SK-MEL-5 (cell line): ENCODE measurements around the gene CNPY1. TPM values are rescaled to one million over a fixed set of nuclear protein-coding genes. Genes with fewer than 3 reads are reported as not detected.

Source experiments
- DNase-seq: peaks from one replicate; pipeline ENCODE4 v3.0.0-alpha.2; 2016; ENCODE audit warnings: low read depth, low spot score
- in situ Hi-C: cut with HindIII; loops from 2 replicates; pipeline ENCODE4 v1.10.0; 2016; ENCODE audit warnings: low sequenced_read_pairs, high pct_unique_total_duplicates, low pct_unique_long_range_greater_than_20kb
- total RNA-seq: library from RNA; depleted of rRNA; stranded (reverse); fragments of >200 nt; shearing (Covaris generic); gene quantifications from 2 replicates; pipeline ENCODE4 v1.2.3, GENCODE V29; 2014

The CNPY1 gene
- total RNA-seq, 1 experiment from 2014 or later: not detected

DNA sequence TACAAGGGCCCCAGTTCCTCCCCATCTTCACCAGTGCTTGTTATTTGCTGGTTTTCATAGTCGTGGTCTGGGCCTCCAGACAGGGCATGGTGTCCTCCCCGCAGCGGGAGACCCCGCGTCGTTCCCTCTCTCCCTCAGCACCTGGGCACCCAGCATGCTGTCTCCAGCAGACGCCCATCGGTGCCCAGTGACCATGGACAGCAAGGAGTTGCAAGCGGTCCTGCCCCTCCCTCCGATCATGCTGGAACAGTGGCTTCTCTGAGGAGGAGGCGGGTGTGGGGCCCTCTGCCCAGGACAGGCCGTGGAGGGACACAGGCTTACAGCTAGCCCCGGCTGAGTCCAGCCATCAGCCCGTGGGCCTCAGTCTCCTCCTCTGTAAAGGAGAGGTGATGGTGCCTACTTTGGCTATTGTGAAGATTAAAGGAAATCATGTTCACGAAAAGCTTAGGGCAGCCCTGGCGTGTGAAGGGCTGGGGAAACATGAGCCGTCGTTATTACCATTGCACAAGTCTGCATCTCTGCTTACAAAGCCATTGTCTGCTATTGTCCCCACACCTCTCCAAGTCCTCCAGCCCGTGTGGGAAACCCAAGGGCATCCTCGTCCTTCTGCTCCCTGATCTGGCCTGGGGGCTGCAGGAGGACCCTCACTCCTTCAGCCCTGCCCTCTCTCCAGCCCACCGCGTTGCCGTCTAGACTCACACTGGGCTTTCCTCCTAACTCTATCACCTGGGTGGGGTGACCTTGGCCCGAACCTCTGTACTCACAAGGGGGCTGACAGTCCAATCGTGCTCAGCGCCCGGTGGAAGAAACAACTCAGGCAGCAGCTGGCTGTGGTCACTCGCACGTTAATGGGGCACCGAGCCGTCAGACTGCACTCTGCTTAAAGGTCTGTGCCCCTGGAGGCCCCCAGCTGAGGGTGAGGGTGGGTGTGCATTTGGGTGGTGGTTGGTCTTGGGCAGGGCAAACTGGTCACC, 58.6 kb downstream of the CNPY1 start:
- no peak for DNase-seq
- in situ Hi-C loops: no loop called here

DNA sequence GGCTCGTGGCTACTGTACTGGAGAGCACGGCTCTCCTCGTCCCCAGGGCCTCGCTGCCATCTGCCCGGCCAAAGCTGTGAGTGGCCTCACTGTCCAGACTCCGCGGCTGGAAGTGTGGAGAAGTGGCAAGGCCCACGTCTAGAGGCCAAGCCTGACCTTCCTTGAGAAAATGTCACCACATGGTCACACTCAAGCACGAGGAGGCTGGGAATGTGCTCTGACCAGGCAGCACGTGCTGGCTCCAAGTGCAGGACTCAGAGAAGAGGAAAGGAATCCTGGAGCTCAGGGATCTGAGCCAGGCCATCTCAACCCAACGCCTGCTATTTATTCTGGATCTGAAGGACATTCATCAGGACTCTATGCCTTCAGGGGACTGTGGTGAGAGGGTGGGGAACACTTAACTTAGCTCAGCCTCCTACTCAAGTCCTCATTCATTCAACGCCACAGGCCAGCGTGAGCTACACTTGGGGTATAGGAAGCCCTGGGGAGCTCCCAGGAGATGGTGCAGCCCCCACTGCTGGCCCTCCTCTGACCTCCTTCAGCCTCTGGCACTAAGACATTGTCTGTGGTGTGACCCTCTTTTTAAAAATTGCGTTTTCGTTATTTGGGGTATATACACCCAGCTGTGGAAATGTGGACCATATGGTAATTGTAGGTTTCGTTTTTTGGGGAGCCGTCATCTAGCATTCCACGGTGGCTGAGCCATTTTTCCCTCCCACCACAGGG, 59.4 kb downstream of the CNPY1 start:
- DNase-seq: peak; percentile 70

DNA sequence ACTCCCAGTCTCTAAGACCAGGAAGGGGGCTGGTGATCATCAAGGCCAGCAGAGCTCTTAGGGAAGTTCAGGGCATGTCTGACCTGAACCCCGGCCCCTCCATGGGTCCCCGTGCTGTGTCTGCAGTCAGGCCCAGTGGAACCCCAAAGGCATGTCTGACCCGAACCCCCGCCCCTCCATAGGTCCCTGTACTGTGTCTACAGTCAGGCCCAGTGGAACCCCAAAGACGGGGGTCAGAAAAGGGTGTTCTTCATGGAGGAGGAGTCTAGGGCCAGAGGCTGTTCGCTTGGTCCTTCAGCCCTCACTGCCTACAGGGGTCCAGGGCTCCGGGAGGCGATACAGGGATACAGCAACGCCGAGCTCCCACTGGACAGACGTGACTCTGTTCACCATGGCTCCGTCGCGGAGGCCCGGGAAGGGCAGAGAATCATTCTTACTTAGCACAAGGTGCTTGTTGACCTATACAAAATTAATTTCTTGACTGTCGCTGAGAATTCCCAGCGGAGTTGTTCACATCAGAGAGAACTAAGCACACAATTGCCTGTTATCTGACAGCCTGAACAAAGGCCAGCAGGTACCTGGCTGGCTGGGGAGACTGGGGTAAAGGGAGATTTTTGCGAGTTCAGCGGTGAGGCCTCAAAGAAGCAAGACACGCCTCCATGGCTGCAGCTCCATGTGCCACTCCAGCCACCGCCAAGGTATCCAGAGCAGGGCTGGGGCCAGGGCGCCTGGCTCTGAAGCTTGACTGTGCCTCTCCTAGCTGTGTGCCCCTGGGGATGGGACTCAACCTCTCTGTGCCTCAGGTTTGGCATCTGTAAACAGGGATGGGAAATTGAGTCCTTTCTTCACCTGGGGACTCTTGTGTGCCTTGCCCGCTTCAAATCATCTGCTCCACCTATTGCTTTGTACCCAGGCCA, 61.6 kb downstream of the CNPY1 start:
- in situ Hi-C loops: no loop called here
- no peak for DNase-seq

More for the DNA sequence above, 59.4 kb downstream of the CNPY1 start:
- in situ Hi-C loops: no loop called here

DNA sequence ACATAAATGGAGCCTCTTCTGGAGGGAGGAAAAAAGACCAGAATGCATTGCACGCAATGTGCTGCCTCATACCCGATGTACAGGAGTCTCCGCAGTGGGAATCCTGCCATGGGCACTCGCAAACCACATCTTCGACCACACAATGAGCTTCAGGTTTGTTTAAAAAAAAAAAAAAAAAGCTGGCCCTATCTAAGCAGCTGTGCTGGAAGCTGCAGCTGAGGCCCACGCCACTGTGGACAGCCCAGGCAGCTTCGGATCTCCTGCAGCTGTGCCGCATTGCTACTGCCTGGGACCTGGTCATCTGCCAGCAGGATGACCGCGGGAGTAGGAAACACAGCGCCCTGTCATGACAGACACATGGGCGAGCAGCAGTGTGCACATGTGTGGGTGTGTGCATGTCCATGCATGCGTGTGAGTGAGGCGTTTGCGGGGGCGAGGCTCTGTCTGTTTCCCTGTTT, 62.5 kb downstream of the CNPY1 start:
- DNase-seq: no peak
- in situ Hi-C loops: no loop called here

DNA sequence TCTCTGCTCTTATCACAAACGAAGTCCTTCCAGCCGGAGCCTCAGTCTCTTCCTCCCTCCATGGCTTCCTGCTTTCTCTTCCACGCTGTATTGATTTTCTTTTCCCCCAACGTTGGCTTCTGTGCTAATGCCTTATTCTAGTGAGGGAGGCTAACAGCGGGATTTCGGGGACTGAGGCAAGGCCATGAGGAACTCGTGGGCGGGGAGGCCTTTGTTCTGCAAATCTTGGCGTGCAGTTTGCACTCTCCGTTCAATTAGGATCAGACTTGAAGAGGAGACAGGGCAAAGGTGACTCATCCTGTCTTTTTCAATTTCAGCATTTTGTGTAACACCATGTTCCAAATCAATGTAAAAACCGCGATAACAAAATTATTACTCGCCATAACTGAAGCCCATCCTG, 63.1 kb downstream of the CNPY1 start:
- no peak for DNase-seq
- in situ Hi-C loops: no loop called here

DNA sequence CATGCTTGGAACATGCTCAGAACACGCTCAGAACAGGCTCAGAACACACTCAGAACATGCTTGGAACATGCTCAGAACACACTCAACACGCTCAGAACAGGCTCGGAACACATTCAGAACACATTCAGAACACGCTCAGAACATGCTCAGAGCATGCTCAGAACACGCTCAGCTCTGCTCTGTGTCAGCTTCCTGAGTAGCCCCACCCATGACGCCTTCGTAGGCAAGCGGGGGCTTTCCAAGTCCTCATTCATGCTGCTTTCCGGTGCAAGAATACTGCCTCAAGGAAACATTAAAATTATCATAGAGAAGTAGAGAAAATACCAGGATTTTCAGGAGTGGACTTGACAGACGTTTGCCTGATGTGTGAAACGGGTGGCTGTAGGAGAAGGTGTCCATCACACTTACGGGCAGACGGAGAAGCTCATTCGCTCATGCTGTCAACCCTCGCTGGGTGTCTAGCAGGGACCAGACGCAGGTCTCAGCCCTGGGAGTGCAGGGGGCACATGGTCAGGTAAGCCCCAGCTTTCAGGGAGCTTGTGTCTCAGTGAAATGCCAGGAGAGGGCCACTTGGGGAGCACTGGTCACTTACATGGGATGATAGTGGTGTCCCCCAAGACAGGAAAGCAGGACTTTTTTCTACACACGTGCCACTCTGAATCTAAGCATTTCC, 63.7 kb downstream of the CNPY1 start:
- in situ Hi-C loops: no loop called here
- no peak for DNase-seq

DNA sequence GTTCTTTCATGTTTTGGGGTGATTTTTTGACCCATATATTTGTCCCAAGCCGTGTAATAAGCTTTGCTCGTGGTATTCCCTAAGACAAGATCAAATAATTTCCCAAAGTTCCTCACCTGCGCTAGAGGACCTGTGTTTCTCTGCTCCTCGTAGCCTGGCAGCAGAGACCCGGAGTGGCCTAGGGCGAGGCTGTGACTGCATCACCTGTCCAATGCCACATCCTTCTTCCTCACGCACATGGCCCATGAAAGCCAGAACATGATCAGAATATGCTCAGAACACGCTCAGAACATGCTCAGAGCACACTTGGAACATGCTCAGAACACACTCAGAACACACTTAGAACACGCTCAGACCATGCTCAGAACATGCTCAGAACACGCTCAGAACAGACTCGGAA, 64.6 kb downstream of the CNPY1 start:
- in situ Hi-C loops: no loop called here
- DNase-seq: no peak

DNA sequence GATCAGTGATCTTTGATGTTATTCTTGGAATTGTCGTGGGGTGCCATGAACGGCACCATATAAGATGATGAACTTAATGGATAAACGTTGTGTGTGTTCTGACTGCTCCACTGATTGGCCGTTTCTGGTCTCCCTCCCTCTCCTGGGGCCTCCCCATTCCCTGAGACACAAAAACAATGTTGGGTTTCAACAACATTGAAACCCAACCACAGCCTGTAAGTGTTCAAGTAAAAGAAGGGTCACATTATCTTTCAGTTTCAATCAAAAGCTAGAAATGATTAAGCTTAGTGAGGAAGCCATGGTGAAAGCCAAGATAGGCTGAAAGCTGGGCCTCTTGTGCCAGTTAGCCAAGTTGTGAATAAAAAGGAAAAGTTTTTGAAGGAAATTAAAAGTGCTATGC, 68.9 kb downstream of the CNPY1 start:
- in situ Hi-C loops: no loop called here
- no peak for DNase-seq

DNA sequence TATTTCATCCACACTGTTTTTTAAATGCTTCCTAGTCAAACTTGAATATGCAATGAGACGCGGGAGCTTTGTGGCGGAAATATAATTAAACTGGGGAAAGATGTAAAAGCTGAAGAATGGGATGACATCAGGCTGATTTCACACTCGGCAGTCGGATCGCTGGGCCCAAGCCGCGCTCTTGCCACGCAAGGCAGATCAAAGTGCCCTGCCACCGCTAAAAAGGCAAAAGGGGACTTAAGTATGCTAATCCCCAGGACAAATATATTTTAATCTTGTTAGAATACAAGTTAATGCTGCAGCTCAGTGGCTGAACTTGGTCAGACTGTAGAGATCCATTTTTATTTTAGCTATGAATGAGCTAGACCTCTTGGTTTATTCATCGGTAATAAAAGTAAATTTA, 74.6 kb downstream of the CNPY1 start:
- in situ Hi-C loops: no loop called here
- DNase-seq: no peak

DNA sequence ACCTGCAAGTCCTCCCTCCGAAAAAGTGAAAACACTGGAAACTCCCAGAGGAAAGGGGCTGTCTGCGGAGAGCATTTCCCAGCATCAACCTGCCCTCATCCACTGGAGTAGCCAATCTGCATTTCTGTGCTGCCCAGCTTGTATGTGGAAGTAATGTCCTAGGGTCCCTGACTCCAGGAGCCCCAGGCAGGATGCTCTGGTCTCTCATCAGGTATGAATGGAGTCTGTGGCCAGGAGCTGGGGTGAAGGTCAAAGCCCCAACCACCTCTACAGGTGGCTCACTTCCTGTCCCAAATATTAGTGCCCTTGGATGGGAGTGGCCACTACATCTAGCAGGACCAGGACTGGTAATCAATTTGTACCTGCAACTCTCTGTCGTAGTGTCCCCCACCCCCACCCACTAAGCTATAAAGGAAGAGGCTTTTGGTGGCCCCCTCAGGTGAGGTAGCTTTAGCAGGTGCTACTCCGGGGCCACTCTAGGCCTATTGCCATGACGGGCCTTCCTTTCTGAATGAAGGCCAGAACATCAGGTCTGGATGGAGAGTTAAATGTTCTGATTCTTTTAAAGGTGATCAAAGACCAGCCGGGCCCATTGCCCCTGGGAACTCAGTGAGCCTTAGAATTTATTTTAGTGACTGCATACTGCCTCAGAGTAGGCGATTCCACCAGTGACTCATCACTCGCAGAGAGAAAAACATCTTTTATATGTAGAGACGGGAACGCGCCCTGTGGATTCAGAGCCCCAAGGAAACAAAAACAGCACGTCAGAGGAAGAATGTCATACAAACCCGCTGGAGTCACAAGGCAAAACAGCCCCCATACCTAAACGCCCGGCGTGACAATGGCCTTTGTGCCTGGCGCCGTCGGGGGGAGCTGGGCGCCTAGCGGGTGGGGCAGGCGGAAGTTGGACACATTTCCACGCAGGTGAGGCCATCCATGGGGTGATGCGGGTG, 75.4 kb downstream of the CNPY1 start:
- DNase-seq: peak; percentile 33
- in situ Hi-C loops: no loop called here

DNA sequence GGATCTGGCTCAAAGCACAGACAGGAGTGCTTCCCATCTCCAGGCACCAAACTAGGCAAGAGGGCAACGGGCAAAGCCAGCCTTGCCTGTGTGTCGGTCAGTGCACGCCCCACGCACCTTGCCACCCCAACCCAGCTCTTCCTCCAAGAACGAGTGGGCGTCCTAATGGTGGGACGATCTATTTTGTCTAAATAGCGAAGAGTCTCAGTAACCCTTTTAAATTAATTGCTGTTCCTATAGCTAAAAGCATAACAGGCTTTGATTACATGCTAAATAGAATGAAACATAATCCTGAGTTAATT, 76.2 kb downstream of the CNPY1 start:
- in situ Hi-C loops: no loop called here
- no peak for DNase-seq

DNA sequence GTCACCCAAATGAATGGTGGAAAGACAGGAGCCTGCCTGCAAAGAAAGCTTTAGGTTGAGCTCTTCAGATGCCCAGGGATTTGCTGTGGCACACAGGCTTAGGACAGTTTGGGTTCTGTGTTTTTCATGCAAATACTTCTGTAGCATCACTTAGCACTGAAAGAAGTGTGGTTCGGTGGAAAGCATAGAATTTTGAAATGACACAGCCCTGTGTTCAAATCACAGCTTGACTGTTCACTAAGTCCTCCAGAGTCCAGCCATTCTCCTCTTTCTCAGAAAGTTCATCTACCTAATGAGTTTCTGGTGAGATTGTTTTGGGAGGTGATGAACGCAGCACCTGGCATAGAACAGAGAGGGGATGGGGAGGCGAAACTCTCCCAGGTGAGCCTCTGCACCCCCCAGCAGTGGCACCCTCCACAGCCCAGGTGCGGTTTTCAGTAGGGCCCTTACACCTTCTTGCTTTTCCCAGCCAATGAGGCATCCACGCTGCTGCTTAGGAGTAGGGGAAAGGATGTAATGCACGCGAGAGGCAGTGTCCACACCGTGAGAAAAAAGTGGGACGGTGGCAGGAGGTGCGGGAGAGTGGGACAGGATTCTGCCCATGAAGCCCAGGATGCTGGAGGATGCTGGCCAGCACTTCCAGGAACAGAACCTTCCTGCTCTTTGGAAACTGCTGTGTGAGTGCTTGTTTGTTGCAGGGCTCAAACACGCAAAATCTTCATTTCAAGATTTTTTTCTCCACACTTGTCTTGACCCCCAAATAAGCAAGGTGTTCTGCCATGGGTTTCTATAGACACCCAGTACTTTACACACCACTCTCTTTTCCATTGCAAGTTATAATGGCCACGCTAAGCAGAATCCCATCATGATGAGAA, 76.8 kb downstream of the CNPY1 start:
- in situ Hi-C loops: no loop called here

DNA sequence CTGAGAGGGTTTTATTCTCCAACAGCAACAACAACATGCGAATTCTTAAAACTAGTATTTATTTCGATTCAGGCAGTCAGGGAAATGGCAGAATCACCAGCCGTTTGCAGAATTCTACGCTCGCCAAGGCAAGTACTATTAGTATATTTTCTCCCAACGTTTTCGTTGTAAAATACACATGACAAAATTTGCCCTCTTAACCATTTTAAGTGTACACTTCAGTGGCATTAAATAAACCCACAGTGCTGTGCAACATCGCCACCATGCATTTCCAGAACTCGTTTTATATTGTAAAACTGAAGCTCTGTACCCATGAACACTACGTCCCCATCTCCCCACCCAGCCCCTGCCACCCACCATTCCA, 77.6 kb downstream of the CNPY1 start:
- in situ Hi-C loops: no loop called here
- DNase-seq: no peak

More for the DNA sequence above, 76.8 kb downstream of the CNPY1 start:
- no peak for DNase-seq

DNA sequence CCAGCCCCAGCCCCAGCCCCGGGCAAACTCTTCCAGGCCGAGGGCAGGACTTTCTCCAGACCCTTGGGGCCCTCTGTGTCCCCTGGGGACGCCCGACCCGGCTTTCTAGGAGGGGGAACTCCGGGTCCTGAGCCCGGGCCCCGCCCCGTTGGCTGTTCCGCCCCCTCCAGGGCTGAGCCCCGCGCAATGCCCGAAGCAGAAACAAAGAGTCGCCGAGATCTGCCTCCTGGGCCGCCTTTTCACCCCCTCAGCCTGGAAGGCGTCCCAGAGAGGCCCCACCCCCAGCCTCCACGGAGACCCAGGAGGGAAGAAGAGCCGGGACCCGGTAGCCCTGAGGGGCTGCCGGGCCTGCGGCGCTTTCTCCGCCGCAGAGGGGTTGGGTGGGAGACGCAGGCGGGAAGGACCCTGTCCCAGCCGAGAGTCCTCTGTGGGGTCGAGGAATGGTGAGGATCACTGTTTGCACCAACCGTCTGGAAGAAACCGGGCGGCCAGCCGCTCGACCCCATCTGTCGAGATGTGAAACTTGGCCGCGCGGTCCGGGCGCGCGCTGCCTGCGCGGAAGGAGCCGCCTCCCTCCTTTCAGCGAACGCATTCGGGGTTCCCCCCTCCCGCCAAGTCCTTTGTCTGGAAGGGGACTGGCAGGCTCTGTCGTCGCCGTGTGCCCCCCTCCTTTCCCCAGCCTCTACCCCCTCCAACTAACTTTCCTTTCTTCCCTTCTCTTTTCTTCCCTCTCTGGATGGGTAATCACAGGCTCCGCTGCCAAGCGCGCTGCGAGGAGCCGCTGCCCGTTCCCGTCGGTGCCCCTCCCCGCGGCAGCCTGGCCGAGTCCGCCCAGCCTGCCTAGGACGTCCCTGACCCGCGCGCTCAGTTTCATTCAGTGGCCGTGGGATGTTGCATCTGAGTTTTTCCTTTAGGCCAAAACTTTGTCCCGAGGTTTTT, 78.2 kb downstream of the CNPY1 start:
- in situ Hi-C loops: no loop called here
- DNase-seq: peak; percentile 16
